H54 (cell line): Measurements from ENCODE around the gene PPAT.

ENCODE experiments used
- DNase-seq: peaks from one replicate; pipeline ENCODE4 v3.0.0; 2011; ENCODE audit warnings: low spot score, mixed read lengths; ENCODE audit not compliant: insufficient read length
- FAIRE-seq: peaks from 3 replicates; lab custom pipeline; 2011; peaks lifted over from hg19 to GRCh38; lab: Jason Lieb, UNC
- POLR2A ChIP-seq: IDR thresholded peaks from 2 replicates; pipeline ENCODE4 v1.6.1; 2011; ENCODE audit warnings: low read depth, mild to moderate bottlenecking, low read length

PPAT gene

DNA sequence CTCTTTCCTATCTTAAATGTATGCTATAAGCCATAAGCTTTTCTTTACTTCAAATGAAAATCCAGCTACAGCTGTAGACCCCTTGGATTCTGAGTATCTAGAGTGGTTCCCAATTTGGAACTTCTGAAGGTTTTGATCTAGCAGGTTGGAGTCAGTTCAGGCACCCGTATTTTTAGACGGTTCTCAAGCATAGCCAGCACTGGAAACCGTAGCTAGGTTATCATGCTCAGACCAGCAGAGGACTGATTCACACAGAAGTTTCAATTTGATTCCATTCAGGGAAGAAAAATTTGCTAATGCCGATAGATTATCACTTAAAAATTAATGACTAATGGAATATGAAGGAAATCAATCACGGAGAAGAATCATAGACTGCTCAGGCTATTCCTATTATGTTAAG lies 11.2 kb downstream of the PPAT start:
- TF ChIP-seq POLR2A: no peak
- FAIRE-seq (no peak), DNase-seq (no peak)

GRCh38 chr4:56417396-56417795 lies 18.0 kb downstream of the PPAT start:
- no peak for TF ChIP-seq POLR2A
- FAIRE-seq (no peak), DNase-seq (no peak)

- no peak for DNase-seq
- no peak for FAIRE-seq
- TF ChIP-seq POLR2A: no peak
Measured at GRCh38 chr4:56416349-56416748, 19.1 kb downstream of the PPAT start.

DNA sequence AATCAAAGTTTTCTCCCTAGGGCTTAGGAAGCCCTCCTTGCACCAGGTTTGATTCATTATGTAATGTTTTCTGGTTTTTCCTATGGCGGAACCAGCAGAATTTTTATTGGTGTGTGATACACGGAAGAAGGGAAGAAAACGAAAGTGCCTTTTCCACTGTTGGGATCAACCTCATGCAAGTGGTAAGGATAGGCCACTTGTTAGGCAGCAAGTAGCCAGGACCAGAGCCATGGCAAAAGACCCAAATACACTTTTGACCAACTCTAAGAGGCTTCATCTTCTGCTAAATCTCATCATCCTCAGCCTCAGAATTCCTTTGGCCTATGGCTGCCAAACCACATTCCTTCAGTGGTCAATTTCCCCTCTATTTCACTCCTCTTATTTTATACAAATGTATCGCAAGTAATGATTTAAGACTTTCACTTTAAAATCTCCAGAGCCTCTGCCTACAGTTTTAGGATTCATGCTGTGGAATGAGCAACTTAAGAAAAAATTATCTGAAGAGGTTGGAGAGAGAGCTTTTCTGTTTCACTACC lies 21.2 kb downstream of the PPAT start:
- DNase-seq (no peak), FAIRE-seq (peak; percentile 84)
- TF ChIP-seq POLR2A: no peak

DNA sequence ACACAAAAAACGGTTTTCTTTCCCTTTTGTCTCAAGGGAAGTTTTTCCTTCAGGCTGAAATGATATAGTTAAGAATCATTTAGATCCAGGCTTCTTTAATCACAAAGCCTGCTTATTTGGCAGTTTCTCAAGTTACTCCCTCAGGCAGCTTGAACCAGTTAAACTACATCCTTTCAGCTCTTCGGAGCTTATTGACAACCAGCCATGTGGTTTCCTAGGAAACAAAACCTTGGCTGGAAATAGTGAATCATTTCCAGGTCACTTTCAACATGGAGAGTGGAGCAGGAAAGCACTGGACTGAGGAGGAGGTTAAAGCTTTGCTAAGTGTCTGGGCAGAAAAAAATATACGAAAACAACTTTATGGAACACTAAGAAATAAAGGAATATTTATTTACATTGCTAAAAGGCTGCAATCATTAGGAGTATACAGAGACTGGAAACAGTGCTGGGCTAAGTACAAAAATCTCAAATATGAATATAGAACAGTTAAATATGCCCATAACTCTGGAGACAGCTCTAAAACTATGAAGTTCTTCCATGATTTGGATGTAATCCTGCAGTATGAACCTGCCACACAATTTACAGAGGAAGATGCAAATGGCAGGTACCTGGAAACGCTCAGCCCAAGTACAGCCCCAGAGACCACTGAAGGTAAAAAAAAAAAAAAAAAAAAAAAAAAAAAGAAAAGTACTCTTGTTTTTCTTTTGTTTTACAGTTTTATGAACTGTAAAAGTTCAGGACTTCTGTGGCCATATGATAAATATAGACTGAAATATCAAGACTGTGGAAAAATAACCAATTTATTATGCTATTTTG lies 25.0 kb downstream of the PPAT start:
- FAIRE-seq (peak; percentile 90), DNase-seq (peak; percentile 15)
- no peak for TF ChIP-seq POLR2A

DNA sequence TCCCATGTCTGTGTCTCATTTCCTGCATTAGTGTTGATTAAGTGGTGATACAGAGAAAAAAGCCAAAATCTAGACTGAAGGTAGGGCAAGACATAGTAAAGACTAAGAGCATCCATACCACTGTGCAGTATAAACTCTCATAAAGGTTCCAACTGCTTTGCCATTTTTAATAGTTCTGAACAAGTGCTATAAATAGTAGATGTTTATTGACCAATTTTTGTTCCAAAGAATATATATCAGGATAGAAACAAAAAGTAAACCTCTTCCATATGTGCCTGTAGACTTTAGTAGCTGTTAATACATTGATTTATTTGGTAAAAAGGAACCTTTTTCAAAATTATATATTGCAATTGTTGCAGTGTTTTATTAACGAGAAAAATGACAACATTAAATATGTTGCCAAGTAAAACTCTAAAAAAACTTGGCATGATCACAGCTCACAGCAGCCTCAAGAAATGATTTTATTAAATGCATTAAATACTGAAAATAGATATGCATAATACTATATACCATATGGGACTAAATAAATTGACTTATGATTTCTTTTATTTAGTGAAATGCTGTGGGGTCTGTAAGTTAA lies 25.8 kb downstream of the PPAT start:
- no peak for TF ChIP-seq POLR2A
- FAIRE-seq (no peak), DNase-seq (no peak)

GRCh38 chr4:56408978-56409377 lies 26.4 kb downstream of the PPAT start:
- no peak for TF ChIP-seq POLR2A
- FAIRE-seq (no peak), DNase-seq (no peak)

DNA sequence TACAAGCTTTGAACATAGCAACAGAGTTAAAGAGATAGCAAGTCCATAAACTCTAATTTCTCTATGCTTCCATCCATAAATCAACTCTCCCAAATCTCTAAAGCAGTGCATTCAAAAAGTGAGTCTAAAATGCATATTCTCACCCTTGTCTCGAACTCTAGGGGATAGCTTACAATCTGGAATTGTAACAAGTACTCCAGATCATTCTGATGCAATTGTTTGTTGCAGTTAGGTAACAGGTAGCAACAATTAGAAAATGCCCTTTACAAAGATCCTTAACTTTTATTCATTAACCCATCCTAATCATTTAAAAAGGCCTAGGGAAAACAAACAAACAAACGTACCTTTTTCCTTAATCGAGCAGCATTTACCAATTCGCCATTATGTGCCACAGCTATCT lies 29.3 kb downstream of the PPAT start:
- DNase-seq: no peak
- TF ChIP-seq POLR2A: no peak
- no peak for FAIRE-seq

GRCh38 chr4:56405016-56405415 lies 30.4 kb downstream of the PPAT start:
- no peak for DNase-seq
- no peak for FAIRE-seq
- TF ChIP-seq POLR2A: no peak

- DNase-seq (no peak), FAIRE-seq (no peak)
- TF ChIP-seq POLR2A: no peak
Measured at GRCh38 chr4:56400560-56400959, 34.9 kb downstream of the PPAT start.

DNA sequence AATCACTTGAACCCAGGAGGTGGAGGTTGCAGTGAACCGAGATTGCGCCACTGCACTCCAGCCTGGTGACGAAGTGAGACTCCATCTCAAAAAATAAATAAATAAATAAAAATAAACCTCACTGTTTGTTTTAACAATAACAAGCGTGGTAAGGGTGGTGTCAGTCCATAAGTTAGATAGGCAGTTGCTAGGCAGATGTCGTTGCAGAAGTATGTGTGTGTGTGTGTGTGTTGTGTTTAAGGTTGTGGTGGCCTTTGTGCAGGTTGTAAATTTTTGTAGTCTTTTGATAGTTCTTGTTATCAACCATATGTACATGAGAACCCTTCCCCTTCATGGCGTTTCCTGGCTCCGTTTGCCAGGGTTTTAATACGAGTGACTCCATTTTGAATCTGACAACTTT lies 44.1 kb downstream of the PPAT start:
- no peak for FAIRE-seq
- no peak for DNase-seq
- no peak for TF ChIP-seq POLR2A

DNA sequence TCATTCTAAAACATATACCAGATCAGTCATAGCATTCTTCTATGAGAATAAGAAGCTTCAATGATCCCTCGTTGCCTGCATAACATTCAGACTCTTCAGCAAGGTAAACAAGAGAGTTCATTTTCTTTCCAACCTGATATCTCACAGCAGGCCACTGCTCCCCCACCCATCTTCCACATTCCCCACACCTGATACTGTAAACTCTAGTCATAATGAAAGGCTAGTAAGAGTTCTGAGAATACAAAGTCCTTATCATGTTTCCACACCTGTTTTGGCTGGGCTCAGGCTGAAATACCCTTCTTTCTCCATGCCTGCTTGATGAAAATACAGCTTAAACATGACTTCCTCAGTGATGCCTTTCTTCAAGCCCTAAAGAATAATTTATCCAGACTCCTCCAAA lies 45.9 kb downstream of the PPAT start:
- no peak for TF ChIP-seq POLR2A
- DNase-seq (no peak), FAIRE-seq (no peak)

DNA sequence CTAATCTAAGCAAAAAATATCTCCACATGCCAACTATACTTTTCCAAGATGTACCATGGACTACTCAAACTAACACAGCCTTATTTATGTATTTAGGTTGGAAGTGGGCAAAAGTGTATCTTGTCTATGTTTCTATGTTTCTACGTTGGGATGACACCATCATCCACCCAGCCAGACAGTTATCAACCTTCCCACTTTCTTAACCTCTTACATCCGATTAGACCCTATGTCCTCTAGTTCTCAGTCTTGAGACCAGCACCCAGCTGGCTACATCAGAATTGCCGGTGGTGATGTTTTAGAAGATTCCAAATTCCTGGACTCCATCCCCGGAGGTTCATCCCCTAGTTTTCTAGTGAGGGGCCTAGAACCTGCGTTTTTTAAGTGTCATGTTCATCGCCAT lies 47.1 kb downstream of the PPAT start:
- no peak for DNase-seq
- no peak for TF ChIP-seq POLR2A
- no peak for FAIRE-seq
